ENCODE measurements around the gene GIMAP1.

Gene GIMAP1

DNA sequence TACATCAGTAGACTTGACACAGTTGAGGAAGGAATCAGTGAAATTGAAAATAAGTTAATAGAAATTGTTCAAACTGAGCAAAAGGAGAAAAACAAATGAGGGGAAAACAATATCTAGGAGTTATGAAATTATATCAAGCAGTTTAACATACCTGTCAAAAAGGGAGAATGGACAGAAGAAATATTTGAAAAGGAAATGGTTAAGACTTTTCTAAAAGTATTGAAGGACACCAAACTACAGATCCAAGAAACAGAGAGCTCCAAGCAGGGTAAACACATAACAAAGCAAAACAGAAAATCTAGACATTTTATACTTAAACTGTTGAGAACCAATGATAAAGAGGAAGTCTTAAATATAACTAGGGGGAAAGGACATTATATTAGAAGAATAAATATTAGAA lies 12.2 kb downstream of the GIMAP1 start:
- Histone ChIP-seq H3K36me3 (ENCODE audit: control insufficient read depth in 4 of 4, insufficient read depth in 4 of 4, low read length in 3 of 4) (peaks cover 0 to 10% (median 1%) of the 10 kb centered on the region in 4 experiments), H3K9me3 (ENCODE audit: control extremely low read depth in 1 of 5, control insufficient read depth in 4 of 5, insufficient read depth in 2 of 5, low read depth in 1 of 5, low read length in 4 of 5) (peaks cover 2 to 28% (median 12%) of the 10 kb centered on the region in 5 experiments), H3K4me1 (ENCODE audit: control extremely low read depth in 1 of 4, control insufficient read depth in 4 of 4, insufficient read depth in 4 of 4, low read length in 3 of 4) (peaks cover 0 to 2% (median 0%) of the 10 kb centered on the region in 4 experiments), H3K27me3 (replicated peaks in 2 of 5; ENCODE audit: control insufficient read depth in 4 of 5, insufficient read depth in 5 of 5, low read length in 4 of 5) (no peaks in the 10 kb centered on the region), H3K27ac (ENCODE audit: insufficient read depth in 1 of 2, low read depth in 1 of 2, low read length in 2 of 2, poor library complexity in 1 of 2, severe bottlenecking in 2 of 2) (no peak overlapping the region), H3K4me3 (ENCODE audit: control insufficient read depth in 1 of 7, extremely low read depth in 1 of 7, insufficient read depth in 4 of 7, low read depth in 2 of 7, low read length in 6 of 7) (no peak overlapping the region)
- DNase-seq: no peak
- ChIA-PET CTCF (interaction anchor here (0.9 kb wide), 1 partner anchor 14 kb away, joined by 3 read pairs; no protein-coding TSS in a partner anchor), POLR2A (interaction anchor here (0.5 kb wide), 1 partner anchor 209 kb away, joined by 3 read pairs; no protein-coding TSS in a partner anchor)

- H3K4me1 ChIP-seq (ENCODE audit: control extremely low read depth in 1 of 4, control insufficient read depth in 4 of 4, insufficient read depth in 4 of 4, low read length in 3 of 4): peaks cover 0 to 6% (median 3%) of the 10 kb centered on the region in 4 experiments
- no peaks in the 10 kb centered on the region for H3K27me3 ChIP-seq (replicated peaks in 2 of 5; ENCODE audit: control insufficient read depth in 4 of 5, insufficient read depth in 5 of 5, low read length in 4 of 5)
- peaks cover 2 to 18% (median 7%) of the 10 kb centered on the region in 5 experiments for H3K9me3 ChIP-seq (ENCODE audit: control extremely low read depth in 1 of 5, control insufficient read depth in 4 of 5, insufficient read depth in 2 of 5, low read depth in 1 of 5, low read length in 4 of 5)
- H3K36me3 ChIP-seq (ENCODE audit: control insufficient read depth in 4 of 4, insufficient read depth in 4 of 4, low read length in 3 of 4): peaks cover 0 to 4% (median 0%) of the 10 kb centered on the region in 4 experiments
- no peak overlapping the region for H3K4me3 ChIP-seq (ENCODE audit: control insufficient read depth in 1 of 7, extremely low read depth in 1 of 7, insufficient read depth in 4 of 7, low read depth in 2 of 7, low read length in 6 of 7)
- WGBS (ENCODE audit: insufficient coverage): 80% methylated on average over 1 of the region's 1 CpG
- no peak for DNase-seq
- ChIA-PET CTCF (interaction anchor here (0.6 to 2.6 kb wide), 5 partner anchors 10 to 146 kb away, joined by 3 to 12 read pairs (median 5); no protein-coding TSS in a partner anchor), POLR2A (no interaction called here)
- no peak overlapping the region for H3K27ac ChIP-seq (ENCODE audit: insufficient read depth in 1 of 2, low read depth in 1 of 2, low read length in 2 of 2, poor library complexity in 1 of 2, severe bottlenecking in 2 of 2)
These were observed 15.5 kb downstream of the GIMAP1 start for GRCh38 chr7:150731916-150732315.

- ChIA-PET POLR2A (no interaction called here), CTCF (interaction anchor here (0.8 to 2.6 kb wide), 5 partner anchors 9 to 145 kb away, joined by 3 to 12 read pairs (median 5); no protein-coding TSS in a partner anchor)
- H3K36me3 ChIP-seq (ENCODE audit: control insufficient read depth in 4 of 4, insufficient read depth in 4 of 4, low read length in 3 of 4): no peaks in the 10 kb centered on the region
- no peak overlapping the region for H3K27ac ChIP-seq (ENCODE audit: insufficient read depth in 1 of 2, low read depth in 1 of 2, low read length in 2 of 2, poor library complexity in 1 of 2, severe bottlenecking in 2 of 2)
- H3K9me3 ChIP-seq (ENCODE audit: control extremely low read depth in 1 of 5, control insufficient read depth in 4 of 5, insufficient read depth in 2 of 5, low read depth in 1 of 5, low read length in 4 of 5): peaks cover 0 to 9% (median 2%) of the 10 kb centered on the region in 5 experiments
- no peak overlapping the region for H3K4me3 ChIP-seq (ENCODE audit: control insufficient read depth in 1 of 7, extremely low read depth in 1 of 7, insufficient read depth in 4 of 7, low read depth in 2 of 7, low read length in 6 of 7)
- WGBS (ENCODE audit: insufficient coverage): 97% methylated on average over 4 of the region's 5 CpGs
- H3K4me1 ChIP-seq (ENCODE audit: control extremely low read depth in 1 of 4, control insufficient read depth in 4 of 4, insufficient read depth in 4 of 4, low read length in 3 of 4): peaks cover 0 to 15% (median 13%) of the 10 kb centered on the region in 4 experiments
- H3K27me3 ChIP-seq (replicated peaks in 2 of 5; ENCODE audit: control insufficient read depth in 4 of 5, insufficient read depth in 5 of 5, low read length in 4 of 5): no peaks in the 10 kb centered on the region
- no peak for DNase-seq
These were observed 16.5 kb downstream of the GIMAP1 start for GRCh38 chr7:150732786-150733481.

DNA sequence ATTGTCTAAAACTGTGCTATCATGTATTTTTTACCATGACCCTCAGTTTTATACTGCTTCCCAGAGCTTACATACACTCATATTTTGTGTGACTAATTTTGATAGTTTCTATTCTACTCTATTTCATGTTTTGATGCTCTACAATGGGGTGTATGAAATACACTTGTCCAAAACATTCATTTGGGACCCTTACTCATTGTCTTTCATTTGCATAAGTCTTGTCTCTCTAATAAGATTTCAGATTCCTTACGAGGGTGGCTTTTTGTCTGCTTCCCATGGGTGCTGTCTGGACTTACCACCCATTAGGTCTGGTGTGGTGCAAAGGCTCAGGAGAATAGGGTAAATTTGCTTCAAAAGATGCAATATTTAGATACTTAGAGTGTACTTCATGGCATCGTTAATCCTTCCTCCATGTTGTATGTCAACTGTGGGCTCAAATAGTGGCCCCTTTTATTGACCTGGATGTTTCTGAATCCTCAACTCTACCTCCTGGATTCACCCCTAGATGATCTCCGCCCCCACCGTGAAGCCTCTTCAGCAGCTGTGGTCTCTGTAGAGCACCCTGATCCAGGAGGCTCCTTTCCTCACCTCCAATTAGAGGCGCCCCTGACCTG lies 17.2 kb downstream of the GIMAP1 start:
- POLR2A ChIA-PET: no interaction called here
- H3K36me3 ChIP-seq (ENCODE audit: control insufficient read depth in 4 of 4, insufficient read depth in 4 of 4, low read length in 3 of 4): no peaks in the 10 kb centered on the region
- H3K27me3 ChIP-seq (replicated peaks in 2 of 5; ENCODE audit: control insufficient read depth in 4 of 5, insufficient read depth in 5 of 5, low read length in 4 of 5): no peaks in the 10 kb centered on the region
- peaks cover 0 to 4% (median 0%) of the 10 kb centered on the region in 5 experiments for H3K9me3 ChIP-seq (ENCODE audit: control extremely low read depth in 1 of 5, control insufficient read depth in 4 of 5, insufficient read depth in 2 of 5, low read depth in 1 of 5, low read length in 4 of 5)
- no peak overlapping the region for H3K4me3 ChIP-seq (ENCODE audit: control insufficient read depth in 1 of 7, extremely low read depth in 1 of 7, insufficient read depth in 4 of 7, low read depth in 2 of 7, low read length in 6 of 7)
- WGBS (ENCODE audit: insufficient coverage): 96% methylated on average over 4 of the region's 5 CpGs
- no peak for DNase-seq
- peaks cover 2 to 21% (median 19%) of the 10 kb centered on the region in 4 experiments for H3K4me1 ChIP-seq (ENCODE audit: control extremely low read depth in 1 of 4, control insufficient read depth in 4 of 4, insufficient read depth in 4 of 4, low read length in 3 of 4)
- CTCF ChIA-PET: interaction anchor here (0.8 to 2.6 kb wide), 2 partner anchors 9 to 47 kb away, joined by 4 to 12 read pairs; no protein-coding TSS in a partner anchor
- no peak overlapping the region for H3K27ac ChIP-seq (ENCODE audit: insufficient read depth in 1 of 2, low read depth in 1 of 2, low read length in 2 of 2, poor library complexity in 1 of 2, severe bottlenecking in 2 of 2)

DNA sequence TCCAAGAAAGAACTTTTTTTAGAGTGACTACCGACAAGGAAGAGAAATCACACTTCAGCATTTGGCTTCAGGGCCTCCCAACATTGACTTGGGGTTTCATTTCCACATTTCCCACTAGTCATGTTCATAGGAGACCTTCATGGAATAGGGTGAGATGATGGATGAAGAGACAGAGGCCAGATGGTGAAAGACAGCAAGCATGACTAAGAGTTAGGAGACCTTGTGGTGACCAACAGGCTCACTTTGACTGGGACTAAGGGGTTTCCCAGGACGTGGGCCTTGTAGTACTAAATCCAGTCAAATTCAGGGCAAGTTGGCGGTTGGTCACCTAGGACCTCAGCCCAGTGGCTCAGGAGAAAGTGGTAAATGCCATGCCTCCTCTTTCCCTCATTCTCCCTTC lies 17.8 kb downstream of the GIMAP1 start:
- H3K4me1 ChIP-seq (ENCODE audit: control extremely low read depth in 1 of 4, control insufficient read depth in 4 of 4, insufficient read depth in 4 of 4, low read length in 3 of 4): peaks cover 6 to 27% (median 24%) of the 10 kb centered on the region in 4 experiments
- POLR2A ChIA-PET: no interaction called here
- CTCF ChIA-PET: no interaction called here

DNA sequence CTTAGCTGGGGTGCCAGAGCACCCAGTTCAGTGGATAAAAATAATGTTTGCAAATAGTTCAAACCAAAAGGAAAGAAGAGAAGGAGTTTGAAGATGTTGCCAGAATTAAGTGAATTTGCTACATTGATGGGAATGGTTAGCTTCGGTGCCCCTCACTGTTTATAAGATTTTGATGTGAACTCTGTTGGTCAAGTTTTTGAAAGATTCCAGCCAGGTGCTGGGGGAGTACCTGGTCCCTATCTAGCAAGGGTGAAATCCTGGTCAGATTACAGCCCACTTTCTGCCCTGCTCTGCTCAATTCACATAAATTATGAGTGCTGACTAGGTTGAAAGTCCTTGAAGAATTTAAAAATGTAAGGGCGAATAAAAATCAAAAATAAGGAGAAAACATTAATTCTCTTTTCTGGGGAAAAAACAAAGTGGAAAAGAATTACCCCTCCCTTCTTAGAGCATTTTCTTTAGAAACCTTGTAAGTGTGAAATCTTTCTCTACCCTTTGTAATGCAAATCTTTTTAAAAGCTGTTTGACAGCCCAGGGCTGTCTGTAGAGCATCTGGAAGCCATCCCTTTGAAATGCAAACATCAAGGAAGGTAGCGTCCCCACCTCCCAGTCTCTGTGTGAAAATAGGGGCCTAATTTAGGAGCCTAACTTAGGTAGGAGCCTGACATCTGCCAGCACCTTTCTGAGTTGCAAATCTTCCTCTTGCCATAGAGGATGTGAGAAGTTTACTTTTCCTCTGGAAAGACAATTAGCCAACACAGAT lies 19.4 kb downstream of the GIMAP1 start:
- no peaks in the 10 kb centered on the region for H3K27me3 ChIP-seq (replicated peaks in 2 of 5; ENCODE audit: control insufficient read depth in 4 of 5, insufficient read depth in 5 of 5, low read length in 4 of 5)
- no peak overlapping the region for H3K27ac ChIP-seq (ENCODE audit: insufficient read depth in 1 of 2, low read depth in 1 of 2, low read length in 2 of 2, poor library complexity in 1 of 2, severe bottlenecking in 2 of 2)
- ChIA-PET POLR2A (no interaction called here), CTCF (no interaction called here)
- peaks cover 0 to 2% (median under 1%) of the 10 kb centered on the region in 4 experiments for H3K36me3 ChIP-seq (ENCODE audit: control insufficient read depth in 4 of 4, insufficient read depth in 4 of 4, low read length in 3 of 4)
- peaks cover 6 to 36% (median 26%) of the 10 kb centered on the region in 4 experiments for H3K4me1 ChIP-seq (ENCODE audit: control extremely low read depth in 1 of 4, control insufficient read depth in 4 of 4, insufficient read depth in 4 of 4, low read length in 3 of 4)
- WGBS (ENCODE audit: insufficient coverage): 92% methylated on average over 2 of the region's 3 CpGs
- H3K9me3 ChIP-seq (ENCODE audit: control extremely low read depth in 1 of 5, control insufficient read depth in 4 of 5, insufficient read depth in 2 of 5, low read depth in 1 of 5, low read length in 4 of 5): no peaks in the 10 kb centered on the region
- DNase-seq: no peak
- H3K4me3 ChIP-seq (ENCODE audit: control insufficient read depth in 1 of 7, extremely low read depth in 1 of 7, insufficient read depth in 4 of 7, low read depth in 2 of 7, low read length in 6 of 7): no peak overlapping the region

More for the DNA sequence above, 17.8 kb downstream of the GIMAP1 start:
- DNase-seq: no peak
- Histone ChIP-seq H3K9me3 (ENCODE audit: control extremely low read depth in 1 of 5, control insufficient read depth in 4 of 5, insufficient read depth in 2 of 5, low read depth in 1 of 5, low read length in 4 of 5) (peaks cover 0 to 2% (median 0%) of the 10 kb centered on the region in 5 experiments), H3K27me3 (replicated peaks in 2 of 5; ENCODE audit: control insufficient read depth in 4 of 5, insufficient read depth in 5 of 5, low read length in 4 of 5) (no peaks in the 10 kb centered on the region), H3K27ac (ENCODE audit: insufficient read depth in 1 of 2, low read depth in 1 of 2, low read length in 2 of 2, poor library complexity in 1 of 2, severe bottlenecking in 2 of 2) (no peak overlapping the region), H3K36me3 (ENCODE audit: control insufficient read depth in 4 of 4, insufficient read depth in 4 of 4, low read length in 3 of 4) (no peaks in the 10 kb centered on the region), H3K4me3 (ENCODE audit: control insufficient read depth in 1 of 7, extremely low read depth in 1 of 7, insufficient read depth in 4 of 7, low read depth in 2 of 7, low read length in 6 of 7) (no peak overlapping the region)
- WGBS (ENCODE audit: insufficient coverage): 100% methylated on average over 2 of the region's 3 CpGs

Data from common myeloid progenitor, CD34-positive (primary cell).